GM18870 (cell line): Measurements from ENCODE around the gene PRMT6.
"Not testable (repeated sequence)": the region's sequence is repeated elsewhere in the genome, so short reads cannot be mapped to it uniquely, and the experiment has no call there.

ENCODE experiments used
- ATAC-seq: cut with Tn5 transposase; IDR thresholded peaks from one replicate; pipeline ENCODE4 v1.9.1; 2021; ENCODE audit warnings: moderate library complexity; ENCODE audit not compliant: unreplicated experiment

The PRMT6 gene

DNA sequence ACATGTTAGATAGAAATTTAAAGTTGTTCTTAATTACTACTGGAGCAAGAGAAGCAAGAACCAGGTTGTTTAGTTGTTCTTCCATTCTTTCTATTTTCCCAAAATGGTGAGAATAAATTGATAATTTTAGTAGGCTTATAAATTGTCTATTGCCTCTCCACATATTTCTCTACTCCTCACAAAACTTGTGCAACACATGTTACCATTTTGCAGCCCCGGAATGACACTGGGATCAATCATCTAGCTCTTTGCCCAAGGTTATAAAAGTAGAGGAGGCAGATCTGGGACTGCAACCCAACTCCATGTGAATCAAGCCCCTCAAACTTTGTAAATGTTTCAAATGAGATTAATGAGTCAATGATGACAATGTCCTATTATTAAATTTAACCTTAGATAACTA, 34.9 kb downstream of the PRMT6 start:
- no peak for ATAC-seq

DNA sequence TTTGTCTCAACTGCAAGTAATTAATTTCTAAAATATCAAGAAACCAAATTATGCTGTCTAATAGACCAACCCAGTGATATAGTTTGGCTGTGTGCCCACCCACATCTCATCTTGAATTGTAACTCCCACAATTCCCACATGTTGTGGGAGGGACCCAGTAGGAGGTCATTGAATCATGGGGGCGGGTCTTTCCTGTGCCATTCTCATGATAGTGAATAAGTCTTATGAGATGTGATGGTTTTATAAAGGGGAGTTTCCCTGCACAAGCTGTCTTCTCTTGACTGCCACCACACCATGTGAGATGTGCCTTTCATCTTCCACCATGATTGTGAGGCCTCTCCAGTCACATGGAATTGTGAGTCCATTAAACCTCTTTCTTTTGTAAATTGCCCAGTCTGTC, 36.9 kb downstream of the PRMT6 start:
- not testable (repeated sequence) for ATAC-seq

DNA sequence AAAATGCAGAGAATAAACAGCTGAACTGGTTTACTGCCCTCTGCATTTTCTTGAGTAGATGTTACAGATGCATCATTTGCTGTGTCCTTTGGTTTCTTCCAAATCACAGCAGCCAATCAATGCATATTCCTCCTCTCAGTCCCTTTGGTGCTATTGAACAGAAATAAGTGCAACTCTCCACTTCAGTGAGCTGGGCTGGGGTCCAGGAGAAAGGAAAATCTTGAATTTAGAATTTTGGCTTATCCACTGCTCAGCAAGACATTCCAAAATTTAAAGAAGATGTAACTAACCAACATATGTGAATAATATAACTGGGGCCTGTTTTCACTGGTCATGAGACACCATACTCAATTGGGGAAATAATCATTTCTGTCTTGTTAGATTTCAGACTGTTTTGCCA, 39.2 kb downstream of the PRMT6 start:
- ATAC-seq = no peak

DNA sequence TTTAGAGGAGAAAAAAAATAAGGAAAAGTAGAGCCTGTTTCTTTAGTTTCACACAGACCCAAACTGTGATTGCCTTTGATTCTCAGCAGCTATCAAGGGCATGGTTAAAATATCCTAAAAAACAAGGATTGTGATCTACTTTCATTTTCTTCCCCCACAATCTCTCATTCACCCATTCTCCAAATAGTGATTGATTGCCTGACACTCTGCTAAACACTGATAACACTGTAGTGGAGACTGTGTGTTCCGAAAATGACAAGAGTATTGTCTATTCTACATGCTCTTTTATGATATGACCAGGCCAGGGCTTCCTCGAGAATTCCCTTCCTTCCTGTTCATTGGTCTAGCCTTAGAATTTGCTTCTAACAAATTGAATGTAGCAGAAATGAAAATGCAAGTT, 40.2 kb downstream of the PRMT6 start:
- ATAC-seq = no peak

- no peak for ATAC-seq
Observed at GRCh38 chr1:107098961-107099360, 42.5 kb downstream of the PRMT6 start.

DNA sequence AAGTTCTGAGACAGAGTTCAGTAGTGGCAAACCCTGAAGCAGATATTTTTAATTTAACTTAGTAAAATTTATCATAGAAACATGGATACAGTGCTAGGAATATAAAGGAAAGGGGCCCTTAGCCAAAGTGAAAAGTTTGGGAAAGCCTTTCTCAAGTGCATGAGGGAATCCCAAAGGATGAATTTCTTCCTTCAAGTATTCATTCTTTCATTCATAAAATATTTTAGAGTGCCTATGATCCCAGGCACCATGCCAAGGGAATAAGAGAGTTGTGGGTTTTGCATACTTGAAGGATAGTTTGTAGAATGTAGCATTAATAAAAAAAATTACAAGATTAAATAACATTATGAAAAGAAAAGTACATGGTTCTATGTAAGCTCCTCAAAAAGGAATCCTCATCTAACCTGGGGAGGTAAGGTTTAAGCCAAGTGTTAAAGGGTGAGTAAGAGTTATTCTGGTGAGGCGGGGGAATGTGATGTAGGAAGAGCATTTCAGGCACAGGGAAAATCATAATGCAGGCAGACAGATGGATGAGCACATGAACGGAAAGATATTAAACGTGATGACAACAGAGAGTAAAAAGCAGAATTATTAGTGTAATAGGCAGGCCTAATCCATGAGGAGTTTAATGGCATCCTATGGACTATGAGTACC, 44.0 kb downstream of the PRMT6 start:
- ATAC-seq = no peak

DNA sequence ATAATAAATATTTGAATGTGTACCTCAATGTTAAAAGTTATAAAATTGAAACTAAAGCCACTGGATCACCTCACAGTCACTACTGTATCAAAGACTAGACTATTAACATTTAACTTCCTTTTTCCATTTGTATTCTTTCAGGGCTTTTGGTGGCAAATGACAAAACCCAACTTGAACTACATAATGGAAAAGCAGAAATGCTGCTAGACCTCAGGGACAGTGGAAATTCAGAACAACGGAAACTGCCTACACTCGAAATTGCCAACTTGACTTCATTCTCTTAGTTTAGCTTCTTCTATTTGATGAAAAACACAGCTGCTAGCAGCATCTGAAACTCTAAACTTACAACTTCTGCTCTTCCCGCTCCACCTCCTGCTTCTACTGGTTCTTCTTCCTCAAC, 49.4 kb downstream of the PRMT6 start:
- ATAC-seq = no peak
